Measurements from ENCODE around the gene KLRC3.

DNA sequence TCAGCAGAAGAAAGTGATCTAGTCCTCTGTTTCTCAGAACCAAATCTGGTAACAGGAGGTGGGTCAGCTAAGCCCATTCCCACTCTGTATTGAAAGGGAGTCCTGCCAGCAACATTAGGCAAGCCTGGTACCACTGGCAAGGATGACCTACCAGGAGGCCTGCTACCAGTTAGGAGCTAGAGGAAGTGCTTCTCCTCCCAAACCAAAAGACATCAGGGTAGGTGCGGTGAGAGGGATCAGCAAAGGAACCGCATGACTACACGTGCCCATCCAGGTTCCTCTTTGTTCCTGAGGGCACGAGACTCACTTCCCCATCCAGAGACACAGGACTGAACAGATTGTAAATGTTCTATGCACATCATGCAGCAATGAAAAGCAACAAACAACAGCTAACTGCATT lies 13.7 kb downstream of the KLRC3 start:
- TF ChIP-seq, protein P1, sequence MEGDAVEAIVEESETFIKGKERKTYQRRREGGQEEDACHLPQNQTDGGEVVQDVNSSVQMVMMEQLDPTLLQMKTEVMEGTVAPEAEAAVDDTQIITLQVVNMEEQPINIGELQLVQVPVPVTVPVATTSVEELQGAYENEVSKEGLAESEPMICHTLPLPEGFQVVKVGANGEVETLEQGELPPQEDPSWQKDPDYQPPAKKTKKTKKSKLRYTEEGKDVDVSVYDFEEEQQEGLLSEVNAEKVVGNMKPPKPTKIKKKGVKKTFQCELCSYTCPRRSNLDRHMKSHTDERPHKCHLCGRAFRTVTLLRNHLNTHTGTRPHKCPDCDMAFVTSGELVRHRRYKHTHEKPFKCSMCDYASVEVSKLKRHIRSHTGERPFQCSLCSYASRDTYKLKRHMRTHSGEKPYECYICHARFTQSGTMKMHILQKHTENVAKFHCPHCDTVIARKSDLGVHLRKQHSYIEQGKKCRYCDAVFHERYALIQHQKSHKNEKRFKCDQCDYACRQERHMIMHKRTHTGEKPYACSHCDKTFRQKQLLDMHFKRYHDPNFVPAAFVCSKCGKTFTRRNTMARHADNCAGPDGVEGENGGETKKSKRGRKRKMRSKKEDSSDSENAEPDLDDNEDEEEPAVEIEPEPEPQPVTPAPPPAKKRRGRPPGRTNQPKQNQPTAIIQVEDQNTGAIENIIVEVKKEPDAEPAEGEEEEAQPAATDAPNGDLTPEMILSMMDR (IDR thresholded peaks at IDR 0.05): no peak
- TF ChIP-seq POLR2A (IDR thresholded peaks at IDR 0.05; ENCODE audit: low read depth): no peak
